Endothelial cell of umbilical vein (primary cell): ENCODE measurements around the gene NUP58. TPM values are rescaled to one million over a fixed set of nuclear protein-coding genes. Genes with fewer than 3 reads are reported as not detected.

Experiments used
- BruUV-seq: library from RNA; stranded (reverse); fragments of 400-500 nt; replicated peaks from 2 replicates; lab custom pipeline; 2021; lab: Mats Ljungman, UMichigan
- CTCF ChIA-PET: fragments of 300-600, 350-600 bp; sonication (Branson Sonifier 250); formaldehyde crosslinking; loops from one replicate; lab custom pipeline; 2021; ENCODE audit warnings: antibody characterized with exemption, inconsistent platforms; lab: Charles Lee
- POLR2A ChIA-PET: fragments of 300-600, 350-600 bp; sonication (Branson Sonifier 250); formaldehyde crosslinking; loops from one replicate; lab custom pipeline; 2021; ENCODE audit warnings: antibody characterized with exemption, inconsistent platforms; lab: Charles Lee
- DNase-seq: peaks from one replicate; pipeline ENCODE4 v3.0.0-alpha.2; 2011; ENCODE audit warnings: low read depth, low spot score
- FAIRE-seq: peaks from 2 replicates; lab custom pipeline; 2011; peaks lifted over from hg19 to GRCh38; lab: Jason Lieb, UNC
- H2AFZ ChIP-seq: 2 replicates; pipeline ENCODE4 v1.6.0; 2012; ENCODE audit warnings: low read depth, low read length, control low read depth, inconsistent platforms
- H3K27ac ChIP-seq: 2 replicates; pipeline ENCODE4 v1.5.1; 2011; ENCODE audit warnings: low read depth, mild to moderate bottlenecking, control low read depth, low read length, moderate library complexity; ENCODE audit not compliant: insufficient read depth
- H3K27me3 ChIP-seq, 2 experiments: 2 replicates each; pipeline versions ENCODE4 v1.6.0 to v1.6.1; 2011; ENCODE audit warnings: low read length in 2 of 2, mixed read lengths in 1 of 2; ENCODE audit not compliant: control insufficient read depth in 2 of 2, insufficient read depth in 2 of 2
- H3K36me3 ChIP-seq, 2 experiments: 2 replicates in 1 of 2; 3 replicates in 1 of 2; pipeline ENCODE4 v1.5.1; 2011; ENCODE audit warnings: low read length in 2 of 2, mild to moderate bottlenecking in 1 of 2, moderate library complexity in 1 of 2; ENCODE audit not compliant: control insufficient read depth in 2 of 2, insufficient read depth in 2 of 2; ENCODE audit errors: extremely low read depth in 1 of 2
- H3K4me1 ChIP-seq: 3 replicates; pipeline ENCODE4 v1.5.1; 2011; ENCODE audit warnings: mild to moderate bottlenecking, low read length; ENCODE audit not compliant: control insufficient read depth, insufficient read depth; ENCODE audit errors: extremely low read depth
- H3K4me2 ChIP-seq: 2 replicates; pipeline ENCODE4 v1.6.1; 2011; ENCODE audit warnings: low read length, control low read depth, mixed read lengths; ENCODE audit not compliant: insufficient read depth
- H3K4me3 ChIP-seq, 3 experiments: fragments of 200-600 bp in 1 of 3; sonication (generic), shearing (Covaris generic) in 1 of 3; replicated peaks in 1 of 3; 2 replicates each; pipeline ENCODE4 v1.5.1; 2011 to 2016; ENCODE audit warnings: control low read depth in 3 of 3, low read length in 3 of 3, mild to moderate bottlenecking in 2 of 3, inconsistent platforms in 1 of 3, low read depth in 1 of 3, moderate library complexity in 1 of 3; ENCODE audit not compliant: insufficient read depth in 1 of 3
- H3K79me2 ChIP-seq: 2 replicates; pipeline ENCODE4 v1.6.0; 2012; ENCODE audit warnings: low read length, inconsistent platforms; ENCODE audit not compliant: control insufficient read depth, insufficient read depth
- H3K9ac ChIP-seq: replicated peaks from 2 replicates; pipeline ENCODE3; 2011; ENCODE audit warnings: low read length, control low read depth; ENCODE audit not compliant: insufficient read depth; ENCODE audit errors: extremely low read depth
- H3K9me1 ChIP-seq: replicated peaks from 3 replicates; pipeline ENCODE4 v1.6.0; 2011; ENCODE audit warnings: mild to moderate bottlenecking, low read length; ENCODE audit not compliant: control insufficient read depth, insufficient read depth; ENCODE audit errors: extremely low read depth
- H3K9me3 ChIP-seq: replicated peaks from 2 replicates; pipeline ENCODE4 v1.5.1; 2012; ENCODE audit warnings: low read length, inconsistent platforms; ENCODE audit not compliant: control insufficient read depth, insufficient read depth
- H4K20me1 ChIP-seq: replicated peaks from 2 replicates; pipeline ENCODE3; 2011; ENCODE audit warnings: mild to moderate bottlenecking, low read length; ENCODE audit not compliant: control insufficient read depth, insufficient read depth; ENCODE audit errors: extremely low read depth
- EZH2 ChIP-seq: IDR thresholded peaks from 2 replicates; pipeline ENCODE4 v1.6.1; 2012; ENCODE audit warnings: borderline replicate concordance, low read depth, mild to moderate bottlenecking, moderate library complexity, low read length, inconsistent platforms; ENCODE audit not compliant: severe bottlenecking
- FOS ChIP-seq: IDR thresholded peaks from 2 replicates; pipeline ENCODE4 v1.6.1; 2011; ENCODE audit warnings: mild to moderate bottlenecking, low read length, moderate library complexity, borderline replicate concordance; ENCODE audit not compliant: insufficient read depth
- GATA2 ChIP-seq: IDR thresholded peaks from 2 replicates; pipeline ENCODE4 v1.7.0; 2011; ENCODE audit warnings: low read depth, mild to moderate bottlenecking, moderate library complexity, mixed read lengths, low read length; ENCODE audit not compliant: insufficient read length, insufficient read depth
- JUN ChIP-seq: IDR thresholded peaks from 2 replicates; pipeline ENCODE4 v1.6.1; 2011; ENCODE audit warnings: borderline replicate concordance, low read depth; ENCODE audit not compliant: insufficient read length, insufficient read depth
- MYC ChIP-seq: IDR thresholded peaks from one replicate; pipeline ENCODE4 v1.6.1; 2011; ENCODE audit warnings: mild to moderate bottlenecking, low read depth, low read length
- POLR2A ChIP-seq: IDR thresholded peaks from 2 replicates; pipeline ENCODE4 v1.6.1; 2012; ENCODE audit warnings: low read depth, mild to moderate bottlenecking, control low read depth, low read length
- POLR2AphosphoS5 ChIP-seq: IDR thresholded peaks from 2 replicates; pipeline ENCODE4 v1.6.1; 2012; ENCODE audit warnings: low read depth, mild to moderate bottlenecking, control low read depth, low read length, moderate library complexity; ENCODE audit not compliant: insufficient read depth
- dilution Hi-C: fragments of 300-500 bp; cut with MboI; formaldehyde crosslinking; loops from one replicate; pipeline ENCODE4 v1.15.0; 2019; ENCODE audit warnings: low sequenced_read_pairs; ENCODE audit not compliant: extremely low pct_ligation_motif_present
- intact Hi-C: fragments of 100-400 bp; cut with micrococcal nuclease; formaldehyde crosslinking; loops from one replicate; pipeline ENCODE4 v1.10.0; 2022
- polyA plus RNA-seq, 4 experiments: library from polyadenylated mRNA; depleted of rRNA in 3 of 4; stranded (reverse) in 3 of 4; unstranded in 1 of 4; fragments of >200 nt; gene quantifications; 2 replicates each; pipeline versions ENCODE4 v1.2.1 to v1.2.3, GENCODE V29; 2011 to 2012; ENCODE audit warnings: missing spikeins in 1 of 4
- total RNA-seq: library from RNA; stranded (reverse); gene quantifications from 2 replicates; pipeline ENCODE4 v1.2.3, GENCODE V29; 2021
- TF ChIP-seq, protein P1 (sequence below), 2 donors: IDR thresholded peaks; 1 replicate in 1 of 2; 2 replicates in 1 of 2; pipeline ENCODE4 v1.5.1; 2011; ENCODE audit warnings: low read length in 2 of 2, mild to moderate bottlenecking in 2 of 2, moderate library complexity in 2 of 2, control low read depth in 1 of 2, inconsistent platforms in 1 of 2, low read depth in 1 of 2; ENCODE audit not compliant: insufficient read depth in 1 of 2; ENCODE audit errors: extremely low read depth in 1 of 2
- TF ChIP-seq, protein P2 (sequence below): IDR thresholded peaks from 2 replicates; pipeline ENCODE4 v1.6.1; 2011; ENCODE audit not compliant: insufficient read depth, insufficient read length

NUP58 gene
- total and polyA plus RNA-seq, 2 donors (not counting 3 experiments of a cell fraction or from before 2014, with no cell fraction given), result 28.5 to 49.6 TPM

GRCh38 chr13:25391932-25392331, 90.5 kb downstream of the NUP58 start:
- Histone ChIP-seq H3K27me3 (no peaks in the 10 kb centered on the region), H2AFZ (no peak overlapping the region), H3K4me2 (no peak overlapping the region), H3K9ac (no peak overlapping the region), H3K9me3 (no peaks in the 10 kb centered on the region), H3K79me2 (no peaks in the 10 kb centered on the region), H3K27ac (no peak overlapping the region), H3K9me1 (no peaks in the 10 kb centered on the region), H4K20me1 (no peaks in the 10 kb centered on the region), H3K4me1 (no peaks in the 10 kb centered on the region), H3K36me3 (no peaks in the 10 kb centered on the region), H3K4me3 (no peak overlapping the region)
- dilution Hi-C loops, result no loop called here
- no peak for DNase-seq
- CTCF ChIA-PET, result interaction anchor here (0.9 to 3.0 kb wide), 2 partner anchors 17 to 18 kb away, joined by 3 to 11 read pairs; no protein-coding TSS in a partner anchor
- BruUV-seq, result no TSS peak
- POLR2A ChIA-PET, result no interaction called here
- no peak for FAIRE-seq
- intact Hi-C loops, result no loop called here
- TF ChIP-seq, protein P1, sequence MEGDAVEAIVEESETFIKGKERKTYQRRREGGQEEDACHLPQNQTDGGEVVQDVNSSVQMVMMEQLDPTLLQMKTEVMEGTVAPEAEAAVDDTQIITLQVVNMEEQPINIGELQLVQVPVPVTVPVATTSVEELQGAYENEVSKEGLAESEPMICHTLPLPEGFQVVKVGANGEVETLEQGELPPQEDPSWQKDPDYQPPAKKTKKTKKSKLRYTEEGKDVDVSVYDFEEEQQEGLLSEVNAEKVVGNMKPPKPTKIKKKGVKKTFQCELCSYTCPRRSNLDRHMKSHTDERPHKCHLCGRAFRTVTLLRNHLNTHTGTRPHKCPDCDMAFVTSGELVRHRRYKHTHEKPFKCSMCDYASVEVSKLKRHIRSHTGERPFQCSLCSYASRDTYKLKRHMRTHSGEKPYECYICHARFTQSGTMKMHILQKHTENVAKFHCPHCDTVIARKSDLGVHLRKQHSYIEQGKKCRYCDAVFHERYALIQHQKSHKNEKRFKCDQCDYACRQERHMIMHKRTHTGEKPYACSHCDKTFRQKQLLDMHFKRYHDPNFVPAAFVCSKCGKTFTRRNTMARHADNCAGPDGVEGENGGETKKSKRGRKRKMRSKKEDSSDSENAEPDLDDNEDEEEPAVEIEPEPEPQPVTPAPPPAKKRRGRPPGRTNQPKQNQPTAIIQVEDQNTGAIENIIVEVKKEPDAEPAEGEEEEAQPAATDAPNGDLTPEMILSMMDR (IDR thresholded peaks at IDR 0.05; ENCODE audit: extremely low read depth in 1 of 2, insufficient read depth in 1 of 2, low read depth in 1 of 2, low read length in 2 of 2), result no peak
- no peak for TF ChIP-seq MYC
- TF ChIP-seq POLR2AphosphoS5, result no peak
- TF ChIP-seq FOS, result no peak
- TF ChIP-seq JUN, result no peak
- TF ChIP-seq GATA2, result no peak
- TF ChIP-seq POLR2A, result no peak
- no peak for TF ChIP-seq EZH2
- TF ChIP-seq, protein P2, sequence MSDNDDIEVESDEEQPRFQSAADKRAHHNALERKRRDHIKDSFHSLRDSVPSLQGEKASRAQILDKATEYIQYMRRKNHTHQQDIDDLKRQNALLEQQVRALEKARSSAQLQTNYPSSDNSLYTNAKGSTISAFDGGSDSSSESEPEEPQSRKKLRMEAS, result no peak

Other genes starting within 250 kb of the NUP58 start
- gene PABPC3, start 205.5 kb upstream of the NUP58 start, total RNA-seq, result 0.18 and 0.31 TPM in 2 replicates
- 0.07 and 0.13 TPM in 2 replicates for gene PABPC3, start 205.5 kb upstream of the NUP58 start, polyA plus RNA-seq
- not detected in 2 replicates for gene AMER2, start 129.3 kb upstream of the NUP58 start, total RNA-seq
- not detected in 2 replicates for gene AMER2, start 129.3 kb upstream of the NUP58 start, polyA plus RNA-seq
- gene MTMR6, start 14.1 kb upstream of the NUP58 start, total RNA-seq, result 20.9 and 21.7 TPM in 2 replicates
- 7.3 and 10.2 TPM in 2 replicates for gene MTMR6, start 14.1 kb upstream of the NUP58 start, polyA plus RNA-seq
- 0.35 and 0.49 TPM in 2 replicates for gene ATP8A2, start 70.3 kb downstream of the NUP58 start, total RNA-seq
- 0.11 and 0.14 TPM in 2 replicates for gene ATP8A2, start 70.3 kb downstream of the NUP58 start, polyA plus RNA-seq